Astrocyte of the spinal cord (primary cell): ENCODE measurements around the gene PRKG1.

Experiments used
- DNase-seq: peaks from one replicate; pipeline ENCODE4 v3.0.0; 2011; ENCODE audit warnings: low read depth, low spot score
- H3K4me3 ChIP-seq: 2 replicates; pipeline ENCODE4 v1.5.1; 2011; ENCODE audit warnings: low read depth, mild to moderate bottlenecking, low read length, moderate library complexity
- in situ Hi-C: cut with HindIII; loops from 2 replicates; pipeline ENCODE4 v1.10.0; 2017; ENCODE audit warnings: low sequenced_read_pairs
- TF ChIP-seq, protein P1 (sequence below): IDR thresholded peaks from 2 replicates; pipeline ENCODE4 v1.5.1; 2012; ENCODE audit warnings: low read depth, mild to moderate bottlenecking, low read length, inconsistent platforms

The PRKG1 gene

DNA sequence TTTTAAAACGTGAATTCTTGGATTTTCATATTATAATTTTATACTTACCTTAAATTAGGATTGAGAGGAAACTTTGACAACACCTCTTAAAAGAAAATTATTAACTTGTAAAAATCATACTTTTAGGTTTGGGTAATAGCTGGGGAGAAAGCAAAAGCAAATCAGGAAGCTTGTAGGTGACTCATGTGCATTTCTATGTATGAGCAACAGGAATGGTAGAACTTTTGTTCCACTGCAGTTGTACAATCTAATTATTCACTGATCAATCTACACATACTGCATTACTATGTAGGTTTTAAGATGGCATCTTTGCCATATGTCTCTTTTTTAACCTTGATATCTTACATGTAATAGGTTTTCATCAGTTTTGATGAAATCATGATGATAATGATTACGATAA, 223.2 kb downstream of the PRKG1 start:
- in situ Hi-C loops = no loop called here
- DNase-seq = peak; percentile 36

DNA sequence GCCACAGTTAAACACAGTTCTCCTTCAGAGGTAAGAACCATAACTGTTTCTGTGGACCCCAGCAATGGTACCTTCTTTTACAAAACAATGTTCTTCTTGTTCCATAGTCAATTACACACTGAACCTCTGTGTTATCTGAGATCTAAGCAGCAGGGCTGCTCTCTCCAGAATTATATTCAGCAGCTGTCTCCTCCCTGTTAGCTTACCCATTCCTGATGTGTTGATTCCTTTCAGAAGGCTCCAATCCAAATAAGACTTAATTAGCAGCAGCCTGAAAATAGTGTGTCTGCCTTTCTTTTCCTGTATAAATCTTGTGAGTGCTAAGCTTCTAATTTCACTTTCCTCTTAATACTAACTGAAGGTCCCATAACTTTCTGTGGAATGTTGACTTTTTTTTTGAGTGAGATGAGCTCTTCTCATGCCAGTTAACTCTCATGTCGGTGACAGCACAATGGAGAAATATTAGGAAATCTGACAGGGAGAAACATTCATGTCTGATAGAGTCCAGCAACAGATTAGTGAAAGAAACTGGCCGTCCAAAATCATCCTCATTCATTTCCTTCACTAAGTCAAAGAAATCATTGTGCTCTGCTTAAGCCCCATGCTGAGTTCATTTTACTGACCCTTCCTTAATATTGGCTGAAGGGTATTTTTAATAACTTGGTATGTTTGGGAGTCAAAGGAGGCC, 226.5 kb downstream of the PRKG1 start:
- no peak for DNase-seq
- TF ChIP-seq, protein P1, sequence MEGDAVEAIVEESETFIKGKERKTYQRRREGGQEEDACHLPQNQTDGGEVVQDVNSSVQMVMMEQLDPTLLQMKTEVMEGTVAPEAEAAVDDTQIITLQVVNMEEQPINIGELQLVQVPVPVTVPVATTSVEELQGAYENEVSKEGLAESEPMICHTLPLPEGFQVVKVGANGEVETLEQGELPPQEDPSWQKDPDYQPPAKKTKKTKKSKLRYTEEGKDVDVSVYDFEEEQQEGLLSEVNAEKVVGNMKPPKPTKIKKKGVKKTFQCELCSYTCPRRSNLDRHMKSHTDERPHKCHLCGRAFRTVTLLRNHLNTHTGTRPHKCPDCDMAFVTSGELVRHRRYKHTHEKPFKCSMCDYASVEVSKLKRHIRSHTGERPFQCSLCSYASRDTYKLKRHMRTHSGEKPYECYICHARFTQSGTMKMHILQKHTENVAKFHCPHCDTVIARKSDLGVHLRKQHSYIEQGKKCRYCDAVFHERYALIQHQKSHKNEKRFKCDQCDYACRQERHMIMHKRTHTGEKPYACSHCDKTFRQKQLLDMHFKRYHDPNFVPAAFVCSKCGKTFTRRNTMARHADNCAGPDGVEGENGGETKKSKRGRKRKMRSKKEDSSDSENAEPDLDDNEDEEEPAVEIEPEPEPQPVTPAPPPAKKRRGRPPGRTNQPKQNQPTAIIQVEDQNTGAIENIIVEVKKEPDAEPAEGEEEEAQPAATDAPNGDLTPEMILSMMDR = no peak
- in situ Hi-C loops = no loop called here
- no peak overlapping the region for H3K4me3 ChIP-seq

More for the DNA sequence above, 223.2 kb downstream of the PRKG1 start:
- H3K4me3 ChIP-seq = no peak overlapping the region
- TF ChIP-seq, protein P1 = no peak

- DNase-seq = peak; percentile 5
- H3K4me3 ChIP-seq = no peak overlapping the region
- in situ Hi-C loops = no loop called here
- TF ChIP-seq, protein P1 = no peak
Measured at GRCh38 chr10:51301644-51302043, 227.4 kb downstream of the PRKG1 start.

- no peak overlapping the region for H3K4me3 ChIP-seq
- TF ChIP-seq, protein P1 = no peak
- in situ Hi-C loops = no loop called here
- no peak for DNase-seq
Measured at GRCh38 chr10:51302316-51302715, 228.0 kb downstream of the PRKG1 start.

DNA sequence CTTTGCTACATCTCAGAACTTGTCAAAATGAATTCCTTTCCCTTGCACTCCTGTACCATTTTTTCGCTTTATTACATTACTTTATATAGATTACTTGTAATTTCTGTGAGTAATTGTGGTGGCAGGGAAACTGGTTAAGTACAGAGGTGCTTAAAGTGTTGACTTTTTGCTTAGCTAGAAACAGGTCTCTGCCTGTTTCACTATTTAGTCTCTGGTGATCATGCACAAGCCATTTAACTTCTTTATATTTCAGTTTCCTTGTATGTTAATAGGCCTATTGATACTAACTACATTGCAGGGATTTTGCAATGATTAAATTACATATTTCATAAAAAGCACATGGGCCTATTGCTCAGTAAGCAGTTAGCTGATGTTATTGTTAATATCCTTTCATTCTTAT, 233.8 kb downstream of the PRKG1 start:
- DNase-seq = no peak
- in situ Hi-C loops = no loop called here
- H3K4me3 ChIP-seq = no peak overlapping the region
- TF ChIP-seq, protein P1 = no peak

DNA sequence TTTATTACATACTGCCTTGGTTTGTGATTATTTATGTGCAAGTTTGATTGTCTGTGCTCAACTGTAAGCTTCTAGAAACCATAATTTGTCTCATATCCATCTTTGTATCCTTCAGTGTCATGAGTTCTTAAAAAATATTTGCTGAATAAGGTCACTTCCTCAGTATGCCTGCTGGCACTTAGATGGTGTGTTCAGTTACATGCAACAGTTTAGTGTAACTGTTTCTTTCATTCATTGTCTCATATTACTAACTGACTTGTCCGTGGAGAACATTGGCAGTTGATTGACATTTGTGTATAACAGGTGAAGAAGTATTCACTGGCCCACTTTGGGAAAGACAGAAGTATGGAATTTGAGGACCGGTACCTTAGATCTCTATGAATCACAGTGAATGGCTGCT, 236.9 kb downstream of the PRKG1 start:
- no peak for DNase-seq
- in situ Hi-C loops = no loop called here

More for the DNA sequence above, 236.9 kb downstream of the PRKG1 start:
- no peak overlapping the region for H3K4me3 ChIP-seq
- TF ChIP-seq, protein P1 = no peak
